Fibroblast of lung (primary cell): Measurements from ENCODE around the gene WWTR1. TPM values are rescaled to one million over a fixed set of nuclear protein-coding genes. Genes with fewer than 3 reads are reported as not detected.

Experiments used
- DNase-seq, 2 donors: peaks; one replicate each; pipeline versions ENCODE4 v3.0.0 to v3.0.0-alpha.2; 2010; ENCODE audit warnings: low read depth in 2 of 2
- H2AFZ ChIP-seq: 2 replicates; pipeline ENCODE4 v1.5.1; 2012; ENCODE audit warnings: low read length, control low read depth, inconsistent platforms
- H3K27ac ChIP-seq: 2 replicates; pipeline ENCODE4 v1.5.1; 2011; ENCODE audit warnings: low read length, control low read depth; ENCODE audit not compliant: insufficient read depth
- H3K27me3 ChIP-seq: 2 replicates; pipeline ENCODE4 v1.5.1; 2011; ENCODE audit warnings: mild to moderate bottlenecking, low read length; ENCODE audit not compliant: control insufficient read depth, insufficient read depth
- H3K36me3 ChIP-seq: 2 replicates; pipeline ENCODE4 v1.5.1; 2011; ENCODE audit warnings: low read length; ENCODE audit not compliant: control insufficient read depth, insufficient read depth
- H3K4me1 ChIP-seq: 2 replicates; pipeline ENCODE4 v1.5.1; 2011; ENCODE audit warnings: low read length; ENCODE audit not compliant: control insufficient read depth, insufficient read depth; ENCODE audit errors: extremely low read depth
- H3K4me2 ChIP-seq: 2 replicates; pipeline ENCODE4 v1.5.1; 2011; ENCODE audit warnings: low read length, control low read depth; ENCODE audit not compliant: insufficient read depth; ENCODE audit errors: extremely low read depth
- H3K4me3 ChIP-seq, 4 experiments: fragments of 200-600 bp in 1 of 4; sonication (generic) in 1 of 4; replicated peaks in 1 of 4; 2 replicates each; pipeline ENCODE4 v1.5.1; 2011 to 2016; ENCODE audit warnings: low read length in 4 of 4, low read depth in 3 of 4, mild to moderate bottlenecking in 3 of 4, control low read depth in 2 of 4, inconsistent platforms in 1 of 4, mixed read lengths in 1 of 4; ENCODE audit not compliant: insufficient read depth in 1 of 4; ENCODE audit errors: control extremely low read depth in 1 of 4
- H3K79me2 ChIP-seq: 2 replicates; pipeline ENCODE4 v1.5.1; 2012; ENCODE audit warnings: mild to moderate bottlenecking, low read length, inconsistent platforms; ENCODE audit not compliant: control insufficient read depth, insufficient read depth
- H3K9ac ChIP-seq: 2 replicates; pipeline ENCODE4 v1.5.1; 2011; ENCODE audit warnings: mild to moderate bottlenecking, low read length, control low read depth; ENCODE audit not compliant: insufficient read depth
- H3K9me3 ChIP-seq: 2 replicates; pipeline ENCODE4 v1.5.1; 2012; ENCODE audit warnings: low read depth, low read length; ENCODE audit not compliant: control insufficient read depth, insufficient read depth
- H4K20me1 ChIP-seq: 2 replicates; pipeline ENCODE4 v1.5.1; 2011; ENCODE audit warnings: low read length; ENCODE audit not compliant: control insufficient read depth, insufficient read depth; ENCODE audit errors: extremely low read depth
- CTCF ChIP-seq, 2 donors: IDR thresholded peaks in 1 of 2; conservative IDR thresholded peaks in 1 of 2; 1 replicate in 1 of 2; 2 replicates in 1 of 2; pipeline ENCODE4 v1.5.1; 2011 to 2012; ENCODE audit warnings: low read length in 2 of 2, control low read depth in 1 of 2, inconsistent platforms in 1 of 2, low read depth in 1 of 2, mild to moderate bottlenecking in 1 of 2
- EZH2 ChIP-seq: IDR thresholded peaks from 2 replicates; pipeline ENCODE4 v1.5.1; 2012; ENCODE audit warnings: low read length, control low read depth, mild to moderate bottlenecking; ENCODE audit errors: missing control alignments
- polyA plus RNA-seq, 2 donors: library from polyadenylated mRNA; depleted of rRNA in 1 of 2; stranded (reverse) in 1 of 2; unstranded in 1 of 2; fragments of >200 nt; gene quantifications; 2 replicates each; pipeline ENCODE4 v1.2.1, GENCODE V29; 2011 to 2012; ENCODE audit warnings: missing spikeins in 1 of 2
- total RNA-seq: library from RNA; depleted of rRNA; stranded (reverse); fragments of >200 nt; gene quantifications from 2 replicates; pipeline ENCODE4 v1.2.1, GENCODE V29; 2014

Gene WWTR1
- total and polyA plus RNA-seq, 2 donors (not counting 1 experiment from before 2014, with no cell fraction given): 13.7 to 71.5 TPM

- H3K79me2 ChIP-seq: peaks cover 78% of the 10 kb centered on the region
- H3K4me2 ChIP-seq: no peak overlapping the region
- H3K4me3 ChIP-seq: no peak overlapping the region
- DNase-seq: no peak
- no peak overlapping the region for H2AFZ ChIP-seq
- peaks cover 10% of the 10 kb centered on the region for H3K4me1 ChIP-seq
- no peak for TF ChIP-seq EZH2
- no peaks in the 10 kb centered on the region for H3K9me3 ChIP-seq
- H3K9ac ChIP-seq: no peak overlapping the region
- no peak overlapping the region for H3K27ac ChIP-seq
- no peaks in the 10 kb centered on the region for H3K27me3 ChIP-seq
- no peaks in the 10 kb centered on the region for H4K20me1 ChIP-seq
- H3K36me3 ChIP-seq: no peaks in the 10 kb centered on the region
Measured at GRCh38 chr3:149653136-149653535, 4.7 kb downstream of the WWTR1 start.

GRCh38 chr3:149650828-149651227 lies 7.0 kb downstream of the WWTR1 start:
- Histone ChIP-seq H3K27ac (no peak overlapping the region), H4K20me1 (no peaks in the 10 kb centered on the region), H3K4me1 (peaks cover 14% of the 10 kb centered on the region), H3K9ac (no peak overlapping the region), H3K4me3 (no peak overlapping the region), H2AFZ (no peak overlapping the region), H3K9me3 (no peaks in the 10 kb centered on the region), H3K79me2 (peaks cover 81% of the 10 kb centered on the region), H3K36me3 (no peaks in the 10 kb centered on the region), H3K27me3 (no peaks in the 10 kb centered on the region), H3K4me2 (no peak overlapping the region)
- TF ChIP-seq CTCF (conservative IDR thresholded peaks at IDR 0.05 in 1 of 2, IDR thresholded peaks at IDR 0.05 in 1 of 2; ENCODE audit: low read depth in 1 of 2, low read length in 2 of 2) (no peak), EZH2 (no peak)
- no peak for DNase-seq

GRCh38 chr3:149648525-149648924 lies 9.3 kb downstream of the WWTR1 start:
- TF ChIP-seq CTCF (conservative IDR thresholded peaks at IDR 0.05 in 1 of 2, IDR thresholded peaks at IDR 0.05 in 1 of 2; ENCODE audit: low read depth in 1 of 2, low read length in 2 of 2): no peak
- no peak for TF ChIP-seq EZH2
- peaks cover 86% of the 10 kb centered on the region for H3K79me2 ChIP-seq
- H2AFZ ChIP-seq: no peak overlapping the region
- H3K27ac ChIP-seq: no peak overlapping the region
- no peaks in the 10 kb centered on the region for H3K36me3 ChIP-seq
- H3K4me1 ChIP-seq: peaks cover 9% of the 10 kb centered on the region
- H3K9me3 ChIP-seq: no peaks in the 10 kb centered on the region
- peak overlapping the region; percentile 42 for H3K4me2 ChIP-seq
- peak; percentile 26 to 66 for DNase-seq
- H4K20me1 ChIP-seq: no peaks in the 10 kb centered on the region
- no peak overlapping the region for H3K9ac ChIP-seq
- no peaks in the 10 kb centered on the region for H3K27me3 ChIP-seq
- H3K4me3 ChIP-seq: peak overlapping the region in 1 of 4 experiments; percentile 15
